Stimulated activated naive CD4-positive, alpha-beta T cell treated with Interleukin-2 at 50 U/mL for 16 hours (primary cell): ENCODE data around the gene EPN1.
"Not testable (repeated sequence)": the region's sequence is repeated elsewhere in the genome, so short reads cannot be mapped to it uniquely, and the experiment has no call there.

Source experiments
- DNase-seq: peaks from one replicate; lab custom pipeline; 2025; lab: John Stamatoyannopoulos, UW

Gene EPN1

GRCh38 chr19:55720214-55720746 lies 45.3 kb downstream of the EPN1 start:
- DNase-seq, result no peak

GRCh38 chr19:55720801-55721200 lies 45.8 kb downstream of the EPN1 start:
- DNase-seq, result no peak

- DNase-seq, result no peak
These were observed 48.5 kb downstream of the EPN1 start for GRCh38 chr19:55723491-55723890.

- not testable (repeated sequence) for DNase-seq
These were observed 55.4 kb downstream of the EPN1 start for GRCh38 chr19:55730378-55730777.

- DNase-seq, result no peak
These were observed 63.3 kb downstream of the EPN1 start, which contains the start of gene NLRP9 for GRCh38 chr19:55738302-55738701. TSS of gene NLRP9 (minus strand) at chr19:55738402. CDS start at chr19:55738374, 28 bp downstream.

GRCh38 chr19:55750715-55751114 lies 75.7 kb downstream of the EPN1 start:
- no peak for DNase-seq

- DNase-seq, result no peak
These were observed 78.4 kb downstream of the EPN1 start for GRCh38 chr19:55753401-55753800.

GRCh38 chr19:55756808-55757207 lies 81.8 kb downstream of the EPN1 start:
- not testable (repeated sequence) for DNase-seq

- DNase-seq, result not testable (repeated sequence)
These were observed 83.8 kb downstream of the EPN1 start, which contains the start of gene RFPL4A for GRCh38 chr19:55758797-55759196. TSS of gene RFPL4A (plus strand) at chr19:55759097. CDS start at chr19:55761801, 2,704 bp downstream.
